ENCODE measurements around the gene SCRN1. TPM values are rescaled to one million over a fixed set of nuclear protein-coding genes. Genes with fewer than 3 reads are reported as not detected.

SCRN1 gene
- total and polyA plus RNA-seq, 2 of the 4 experiments (the other 2 are of a cell fraction): 57.1 to 124 TPM

GRCh38 chr7:30028216-30028748, 38.7 kb upstream of the SCRN1 start, which contains the start of gene PLEKHA8:
Gene PLEKHA8, plus strand, starts transcription at chr7:30028412. Its CDS starts 351 bp downstream, at chr7:30028763.
- H4K20me1 ChIP-seq (ENCODE audit: insufficient read depth, low read length): peaks cover 26% of the 10 kb centered on the region; the same call in 1 of the 2 replicates
- H2BK120ac ChIP-seq (ENCODE audit: low read depth, low read length): peak within 1 kb of the TSS; percentile 92
- dilution Hi-C loops (cut with HindIII; ENCODE audit: low sequenced_read_pairs, unreplicated experiment): no loop called here
- ChIA-PET CTCF (interaction anchor here (1.4 kb wide), 1 partner anchor 34 kb away, joined by 4 read pairs; no protein-coding TSS in a partner anchor), POLR2A (ENCODE audit: unreplicated experiment) (no interaction called here)
- BruUV-seq (replicated peaks): no TSS peak
- peak within 1 kb of the TSS; percentile 81 for H3K4me3 ChIP-seq (ENCODE audit: insufficient read depth, low read depth, low read length)
- 0% methylated on average over 27 of the region's 70 CpGs; no CpG with 5 or more reads in 1 of the 2 experiments for WGBS, 2 experiments (ENCODE audit: extremely low coverage in 2 of 2, insufficient read length in 1 of 2)
- peak within 1 kb of the TSS; percentile 71 to 94 for H4K8ac ChIP-seq (ENCODE audit: low read depth in 2 of 2, low read length in 2 of 2)
- intact Hi-C loops (cut with micrococcal nuclease): loop anchor here (5.0 kb wide), 2 partner anchors 34 to 81 kb away; no protein-coding TSS in a partner anchor
- H2AFZ ChIP-seq (replicated peaks; ENCODE audit: low read length, poor library complexity): peak within 1 kb of the TSS; percentile 97
- H3K9ac ChIP-seq (ENCODE audit: low read depth, low read length): peak within 1 kb of the TSS; percentile 80
- H3K9me3 ChIP-seq (ENCODE audit: control insufficient read depth, insufficient read depth, low read length): no peaks in the 10 kb centered on the region
- peak within 1 kb of the TSS; percentile 98 for H3K23ac ChIP-seq (ENCODE audit: low read depth, low read length)
- peak within 1 kb of the TSS; percentile 88 for H3K56ac ChIP-seq (ENCODE audit: extremely low read depth, insufficient read depth, low read length)
- peaks cover 25 to 73% of the 10 kb centered on the region in 2 experiments; a peak in 3 of 4 replicates for H3K79me1 ChIP-seq (ENCODE audit: low read depth in 1 of 2, low read length in 2 of 2)
- H2BK5ac ChIP-seq (ENCODE audit: low read depth, low read length, poor library complexity, severe bottlenecking): peak within 1 kb of the TSS; percentile 81
- peak within 1 kb of the TSS; percentile 93; the same call in 2 of the 3 replicates for H2BK15ac ChIP-seq (ENCODE audit: low read depth, low read length)
- H4K5ac ChIP-seq (ENCODE audit: low read depth, low read length): peak within 1 kb of the TSS; percentile 83; the same call in 1 of the 2 replicates
- H3K4ac ChIP-seq (ENCODE audit: low read depth, low read length): peak within 1 kb of the TSS; percentile 93
- H2AK9ac ChIP-seq (replicated peaks; ENCODE audit: low read depth, low read length, poor library complexity): peak within 1 kb of the TSS; percentile 78
- H4K91ac ChIP-seq (ENCODE audit: insufficient read depth, low read depth, low read length): peak within 1 kb of the TSS; percentile 34
- H2BK20ac ChIP-seq (ENCODE audit: low read depth, low read length): peak within 1 kb of the TSS; percentile 42; the same call in 1 of the 2 replicates
- peak within 1 kb of the TSS; percentile 72; the same call in 1 of the 2 replicates for H3K18ac ChIP-seq (ENCODE audit: low read depth, low read length)
- H3K9me1 ChIP-seq (ENCODE audit: insufficient read depth, low read length): peaks cover 9% of the 10 kb centered on the region
- H3K14ac ChIP-seq (replicated peaks; ENCODE audit: low read depth, low read length): peak within 1 kb of the TSS; percentile 94
- ATAC-seq (ENCODE audit: low read depth) (peak; percentile 68), DNase-seq (peak; percentile 79)
- no peaks in the 10 kb centered on the region for H3K27me3 ChIP-seq (ENCODE audit: control insufficient read depth, insufficient read depth, low read length)
- H2AK5ac ChIP-seq (ENCODE audit: low read depth, low read length): 0 out of 2 replicates have a peak within 1 kb of the TSS, but pooled peaks have one; percentile 35
- H3K4me2 ChIP-seq (ENCODE audit: low read depth, low read length): peak within 1 kb of the TSS; percentile 99
- peaks cover 4% of the 10 kb centered on the region for H3K4me1 ChIP-seq (ENCODE audit: control insufficient read depth, insufficient read depth, low read length)
- in situ Hi-C loops (cut with MboI; ENCODE audit: low sequenced_read_pairs): no loop called here
- H3K36me3 ChIP-seq (ENCODE audit: control insufficient read depth, insufficient read depth, low read length): peaks cover 1% of the 10 kb centered on the region; the same call in 1 of the 2 replicates
- TF ChIP-seq SMC3 (IDR thresholded peaks at IDR 0.05; ENCODE audit: low read depth, low read length): no peak
- TF ChIP-seq CEBPB (IDR thresholded peaks at IDR 0.05; ENCODE audit: low read depth, low read length): no peak
- TF ChIP-seq BHLHE40 (IDR thresholded peaks at IDR 0.05; ENCODE audit: low read depth, low read length): peak; percentile 13; the same call in 1 of the 2 replicates
- peak; percentile 15 for TF ChIP-seq RCOR1 (IDR thresholded peaks at IDR 0.05; ENCODE audit: insufficient replicate concordance, low read length)
- TF ChIP-seq MXI1 (IDR thresholded peaks at IDR 0.05; ENCODE audit: borderline replicate concordance, low read depth, low read length): 0 out of 2 replicates have a peak, but pooled peaks have one; percentile 15
- no peak for TF ChIP-seq MAFK (IDR thresholded peaks at IDR 0.05; ENCODE audit: low read depth, low read length)
- TF ChIP-seq MAZ (IDR thresholded peaks at IDR 0.05; ENCODE audit: borderline replicate concordance, low read depth, low read length): peak; percentile 76; the same call in 1 of the 2 replicates
- TF ChIP-seq, protein P1, sequence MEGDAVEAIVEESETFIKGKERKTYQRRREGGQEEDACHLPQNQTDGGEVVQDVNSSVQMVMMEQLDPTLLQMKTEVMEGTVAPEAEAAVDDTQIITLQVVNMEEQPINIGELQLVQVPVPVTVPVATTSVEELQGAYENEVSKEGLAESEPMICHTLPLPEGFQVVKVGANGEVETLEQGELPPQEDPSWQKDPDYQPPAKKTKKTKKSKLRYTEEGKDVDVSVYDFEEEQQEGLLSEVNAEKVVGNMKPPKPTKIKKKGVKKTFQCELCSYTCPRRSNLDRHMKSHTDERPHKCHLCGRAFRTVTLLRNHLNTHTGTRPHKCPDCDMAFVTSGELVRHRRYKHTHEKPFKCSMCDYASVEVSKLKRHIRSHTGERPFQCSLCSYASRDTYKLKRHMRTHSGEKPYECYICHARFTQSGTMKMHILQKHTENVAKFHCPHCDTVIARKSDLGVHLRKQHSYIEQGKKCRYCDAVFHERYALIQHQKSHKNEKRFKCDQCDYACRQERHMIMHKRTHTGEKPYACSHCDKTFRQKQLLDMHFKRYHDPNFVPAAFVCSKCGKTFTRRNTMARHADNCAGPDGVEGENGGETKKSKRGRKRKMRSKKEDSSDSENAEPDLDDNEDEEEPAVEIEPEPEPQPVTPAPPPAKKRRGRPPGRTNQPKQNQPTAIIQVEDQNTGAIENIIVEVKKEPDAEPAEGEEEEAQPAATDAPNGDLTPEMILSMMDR (conservative IDR thresholded peaks at IDR 0.05; ENCODE audit: low read depth, low read length): no peak
- peak within 1 kb of the TSS; percentile 79 for H3K27ac ChIP-seq (ENCODE audit: insufficient read depth, low read length)

Measured in IMR-90 (cell line).